Left ventricle myocardium superior (tissue), 1 donor: ENCODE data around the gene CXXC4. TPM values are rescaled to one million over a fixed set of nuclear protein-coding genes. Genes with fewer than 3 reads are reported as not detected.

ENCODE experiments used
- ATAC-seq: fragments of 200-7000 bp; cut with Tn5 transposase; one replicate; pipeline ENCODE4 v1.9.1; 2020; ENCODE audit warnings: mild to moderate bottlenecking, moderate library complexity
- DNase-seq: peaks from one replicate; pipeline ENCODE4 v3.0.0-alpha.2; 2020
- intact Hi-C: fragments of 100-400 bp; cut with micrococcal nuclease; formaldehyde crosslinking; loops from one replicate; pipeline ENCODE4 v1.11.0; 2022
- total RNA-seq: library from RNA; stranded (reverse); fragmentation: NEBNext Ultra II Directional; extraction: Animal tissue kit (Norgen Biotek cat#: 25700); gene quantifications from one replicate; pipeline ENCODE4 v1.2.1, GENCODE V29; 2021
- donor health status: DM: no; HTN: yes; CAD: no; lungs with severe emphysema.

CXXC4 gene
- total RNA-seq, 1 donor from 2014 or later: 5.0 TPM

DNA sequence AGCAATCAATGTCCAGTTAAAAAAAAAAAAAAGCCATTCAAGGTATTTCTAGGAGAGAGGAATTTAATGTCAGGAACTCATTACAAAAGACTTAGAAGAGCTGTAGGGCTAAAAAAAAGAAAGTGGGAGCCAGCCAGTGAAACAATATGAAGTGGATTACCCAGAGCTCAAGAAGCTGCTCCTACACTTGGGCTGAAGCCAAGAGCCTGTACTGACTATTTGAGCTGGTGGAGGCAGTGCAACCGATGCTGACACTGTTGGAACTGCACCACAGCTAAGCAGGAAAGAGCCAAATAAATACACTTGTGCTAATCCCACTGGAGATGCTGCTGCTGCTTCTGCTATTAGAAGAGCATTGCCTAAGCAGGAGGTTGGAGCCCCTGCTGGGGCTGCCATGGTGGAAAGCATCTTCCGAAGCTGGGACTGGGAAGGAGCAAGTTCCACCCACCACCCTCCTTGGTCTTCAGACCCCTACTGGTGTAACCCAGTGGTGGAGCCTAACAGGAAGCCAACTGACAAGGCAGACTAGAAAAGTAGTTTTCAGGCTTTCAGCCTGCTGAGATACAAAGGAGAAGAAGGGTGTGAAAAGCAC is 65.4 kb downstream of the CXXC4 start:
- intact Hi-C loops: no loop called here
- DNase-seq: peak; percentile 19
- peak; percentile 60 for ATAC-seq

DNA sequence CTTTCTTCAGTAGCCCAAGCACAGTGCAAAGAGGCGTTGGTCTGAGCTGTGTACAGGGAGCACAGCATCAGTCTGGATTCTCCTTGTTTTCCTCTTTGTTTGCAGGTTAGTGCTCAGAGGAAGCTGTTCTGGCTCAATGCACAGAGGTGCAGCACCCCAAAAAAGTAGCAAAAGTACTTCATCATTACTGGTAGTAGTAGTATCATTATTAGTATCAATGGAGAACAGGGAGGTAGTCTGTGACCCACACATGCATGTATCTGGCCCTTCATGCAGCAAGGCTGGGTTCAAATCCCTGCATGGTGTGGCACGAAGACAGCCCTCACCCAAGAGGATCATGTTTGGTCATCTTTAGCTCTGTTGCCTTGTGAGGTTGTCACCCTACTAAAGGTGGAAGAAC is 68.7 kb downstream of the CXXC4 start:
- intact Hi-C loops: no loop called here
- ATAC-seq: no peak
- DNase-seq: no peak

DNA sequence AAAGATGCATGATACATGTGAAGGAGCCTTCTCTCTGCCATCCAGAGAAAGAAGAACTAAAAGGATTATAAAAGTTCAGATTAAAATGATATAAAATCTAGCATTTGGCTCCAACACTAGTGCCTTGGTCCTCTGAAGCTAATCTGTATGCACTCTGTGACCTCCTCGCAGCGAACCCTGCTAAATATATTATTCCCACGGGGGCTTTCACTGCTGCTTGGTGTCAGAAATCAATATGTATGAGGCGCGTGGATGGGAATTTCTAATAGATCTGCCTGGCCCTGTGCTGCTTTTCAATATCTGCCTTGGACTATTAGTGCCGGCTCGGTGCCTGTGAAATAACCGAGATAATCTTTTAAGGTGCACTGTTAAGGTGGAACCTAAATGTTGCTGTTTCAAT is 69.7 kb downstream of the CXXC4 start:
- ATAC-seq (peak; percentile 30), DNase-seq (no peak)
- intact Hi-C loops: no loop called here

DNA sequence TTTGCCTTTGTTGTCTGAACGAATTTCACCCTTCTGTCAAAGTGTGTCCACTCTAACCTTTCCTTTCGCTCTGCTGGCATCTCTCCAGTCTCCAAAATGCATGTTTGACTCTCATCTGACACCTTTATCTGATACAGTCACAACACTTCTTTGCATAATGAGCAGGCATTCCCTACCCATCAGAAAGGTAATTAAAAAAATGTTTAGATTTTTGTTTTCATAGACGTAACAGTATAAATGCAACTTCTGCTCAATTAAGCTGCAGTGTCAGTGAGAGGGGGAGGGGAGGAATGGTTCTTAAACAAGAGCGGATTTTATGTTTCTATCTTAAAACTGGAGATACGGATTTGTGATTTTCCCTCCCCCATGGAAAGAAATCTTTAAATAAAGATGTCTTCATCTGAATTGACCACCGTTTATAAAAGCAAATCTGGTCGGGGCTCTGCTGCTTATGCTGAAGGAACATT is 70.2 kb downstream of the CXXC4 start:
- no peak for ATAC-seq
- no peak for DNase-seq
- intact Hi-C loops: no loop called here

DNA sequence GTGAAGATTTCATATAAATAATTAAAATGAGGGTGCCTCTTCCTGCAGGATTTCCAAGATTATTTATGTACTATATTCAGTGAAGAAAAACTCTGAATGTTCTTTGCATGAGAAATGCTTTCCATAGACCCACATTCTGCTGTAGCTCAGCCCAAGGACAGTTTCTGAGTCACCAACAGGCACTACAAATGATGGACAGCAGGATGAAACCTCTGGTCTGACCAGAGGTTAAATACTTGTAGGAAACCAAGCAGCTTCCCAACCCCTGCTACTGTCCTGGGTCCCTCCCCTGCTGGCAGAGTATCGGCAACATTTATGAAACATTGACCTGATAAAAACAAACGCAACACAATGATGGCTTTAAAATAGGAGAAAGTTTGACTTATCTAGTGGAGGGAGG is 73.1 kb downstream of the CXXC4 start:
- ATAC-seq (no peak), DNase-seq (no peak)
- intact Hi-C loops: no loop called here

DNA sequence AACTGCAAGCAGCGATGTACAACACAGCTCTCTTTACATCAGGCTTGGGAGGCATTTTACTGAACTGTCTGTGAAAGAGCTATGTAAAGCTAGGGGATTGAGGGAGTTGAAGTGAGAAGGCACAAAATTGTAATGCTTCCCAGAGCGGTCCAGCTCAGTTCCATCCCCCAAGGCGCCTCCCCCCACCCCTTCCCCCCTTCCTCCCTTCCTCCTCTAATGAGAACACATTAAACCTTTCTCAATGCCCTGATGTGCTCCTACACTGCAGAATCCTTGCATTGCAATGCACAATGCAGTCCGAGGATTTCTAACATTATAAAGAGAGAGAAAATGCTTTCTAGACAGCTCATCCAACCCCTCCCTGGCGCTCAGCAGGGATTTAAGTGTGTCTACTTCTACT is 73.9 kb downstream of the CXXC4 start:
- ATAC-seq (no peak), DNase-seq (no peak)
- intact Hi-C loops: no loop called here
